GM12878 (cell line): Measurements from ENCODE around the gene DNAJC19. TPM values are rescaled to one million over a fixed set of nuclear protein-coding genes. Genes with fewer than 3 reads are reported as not detected.

Source experiments
- CREB1 ChIP-seq: IDR thresholded peaks from 2 replicates; pipeline ENCODE4 v1.6.1; 2012; ENCODE audit warnings: low read depth, mild to moderate bottlenecking, inconsistent platforms
- GATAD2B ChIP-seq: fragments of 450-650 bp; conservative IDR thresholded peaks from 2 replicates; pipeline ENCODE4 v1.6.1; 2017; ENCODE audit warnings: low read depth, mild to moderate bottlenecking, moderate library complexity
- HCFC1 ChIP-seq: fragments of 150-350 bp; IDR thresholded peaks from 2 replicates; pipeline ENCODE4 v1.6.1; 2014; ENCODE audit warnings: low read length
- HDGF ChIP-seq: fragments of 450-650 bp; IDR thresholded peaks from 2 replicates; pipeline ENCODE4 v1.6.1; 2016; ENCODE audit warnings: antibody characterized with exemption
- KLF5 ChIP-seq: fragments of 450-650 bp; IDR thresholded peaks from 2 replicates; pipeline ENCODE4 v1.6.1; 2014; ENCODE audit warnings: mild to moderate bottlenecking; ENCODE audit not compliant: partially characterized antibody
- NR2C1 ChIP-seq: fragments of 450-650 bp; IDR thresholded peaks from 2 replicates; pipeline ENCODE4 v1.6.1; 2017; ENCODE audit warnings: antibody characterized with exemption, mild to moderate bottlenecking, moderate library complexity
- POLR2A ChIP-seq: IDR thresholded peaks from 2 replicates; pipeline ENCODE4 v1.6.1; 2011; ENCODE audit warnings: low read depth, mild to moderate bottlenecking, low read length
- RELA ChIP-seq: fragments of 450-650 bp; IDR thresholded peaks from 2 replicates; pipeline ENCODE4 v1.8.0; 2014; ENCODE audit warnings: borderline replicate concordance; ENCODE audit not compliant: partially characterized antibody
- RFX5 ChIP-seq: IDR thresholded peaks from 2 replicates; pipeline ENCODE4 v1.6.1; 2011; ENCODE audit warnings: low read depth, low read length, improper control_type of control experiment
- RUNX3 ChIP-seq: IDR thresholded peaks from 2 replicates; pipeline ENCODE4 v1.6.1; 2012; ENCODE audit warnings: low read length, inconsistent platforms
- SMAD1 ChIP-seq: fragments of 450-650 bp; IDR thresholded peaks from 2 replicates; pipeline ENCODE4 v1.6.1; 2018; ENCODE audit warnings: mild to moderate bottlenecking, low read depth; ENCODE audit not compliant: partially characterized antibody
- SP1 ChIP-seq: IDR thresholded peaks from one replicate; pipeline ENCODE4 v1.6.1; 2011; ENCODE audit warnings: low read depth, low read length
- SREBF1 ChIP-seq: IDR thresholded peaks from 2 replicates; pipeline ENCODE4 v1.6.1; 2012; ENCODE audit warnings: mild to moderate bottlenecking, low read length
- TCF3 ChIP-seq: IDR thresholded peaks from 2 replicates; pipeline ENCODE4 v1.6.1; 2012; ENCODE audit warnings: low read depth, mild to moderate bottlenecking, low read length, borderline replicate concordance; ENCODE audit not compliant: insufficient read depth
- polyA plus RNA-seq, 11 experiments: library from polyadenylated mRNA; depleted of rRNA in 4 of 11; unstranded in 6 of 11; stranded (reverse) in 5 of 11; fragments of >200 nt; fragmentation: Nextera tagmentation in 4 of 11; fragmentation: Illumina TruSeq in 1 of 11; extraction: Ambion mirVana in 4 of 11; extraction: Trizol in 1 of 11; gene quantifications; 1 replicate in 1 of 11; 2 replicates in 10 of 11; pipeline versions ENCODE4 v1.2.1 to v1.2.3, GENCODE V29; 2011 to 2016; ENCODE audit warnings: inconsistent platforms in 2 of 11, missing spikeins in 2 of 11, low read depth in 1 of 11
- total RNA-seq, 4 experiments: library from RNA; depleted of rRNA in 3 of 4; stranded (reverse); fragments of >200 nt in 3 of 4; fragmentation: Illumina TruSeq in 1 of 4; extraction: Trizol in 1 of 4; gene quantifications; 2 replicates each; pipeline versions ENCODE4 v1.2.1 to v1.2.3, GENCODE V29; 2013 to 2021
- TF ChIP-seq, protein P1 (sequence below): fragments of 450-650 bp; IDR thresholded peaks from 2 replicates; pipeline ENCODE4 v1.6.1; 2016; ENCODE audit warnings: mild to moderate bottlenecking, moderate library complexity, borderline replicate concordance
- TF ChIP-seq, protein P2 (sequence below): IDR thresholded peaks from 2 replicates; pipeline ENCODE4 v1.6.1; 2012; ENCODE audit warnings: low read depth, low read length, improper control_type of control experiment
- TF ChIP-seq, protein P3 (sequence below): fragments of 450-650 bp; IDR thresholded peaks from 2 replicates; pipeline ENCODE4 v1.6.1; 2017; ENCODE audit warnings: mild to moderate bottlenecking
- TF ChIP-seq, protein P4 (sequence below): fragments of 450-650 bp; IDR thresholded peaks from 2 replicates; pipeline ENCODE4 v1.6.1; 2016; ENCODE audit warnings: mild to moderate bottlenecking
- TF ChIP-seq, protein P5 (sequence below): fragments of 450-650 bp; conservative IDR thresholded peaks from 2 replicates; pipeline ENCODE4 v1.6.1; 2017; ENCODE audit warnings: mild to moderate bottlenecking, moderate library complexity

DNAJC19 gene
- total and polyA plus RNA-seq, 10 of the 15 experiments (the other 5 are each of a cell fraction or from before 2014, with no cell fraction given), result 29.8 to 136 (median 51.3) TPM

DNA sequence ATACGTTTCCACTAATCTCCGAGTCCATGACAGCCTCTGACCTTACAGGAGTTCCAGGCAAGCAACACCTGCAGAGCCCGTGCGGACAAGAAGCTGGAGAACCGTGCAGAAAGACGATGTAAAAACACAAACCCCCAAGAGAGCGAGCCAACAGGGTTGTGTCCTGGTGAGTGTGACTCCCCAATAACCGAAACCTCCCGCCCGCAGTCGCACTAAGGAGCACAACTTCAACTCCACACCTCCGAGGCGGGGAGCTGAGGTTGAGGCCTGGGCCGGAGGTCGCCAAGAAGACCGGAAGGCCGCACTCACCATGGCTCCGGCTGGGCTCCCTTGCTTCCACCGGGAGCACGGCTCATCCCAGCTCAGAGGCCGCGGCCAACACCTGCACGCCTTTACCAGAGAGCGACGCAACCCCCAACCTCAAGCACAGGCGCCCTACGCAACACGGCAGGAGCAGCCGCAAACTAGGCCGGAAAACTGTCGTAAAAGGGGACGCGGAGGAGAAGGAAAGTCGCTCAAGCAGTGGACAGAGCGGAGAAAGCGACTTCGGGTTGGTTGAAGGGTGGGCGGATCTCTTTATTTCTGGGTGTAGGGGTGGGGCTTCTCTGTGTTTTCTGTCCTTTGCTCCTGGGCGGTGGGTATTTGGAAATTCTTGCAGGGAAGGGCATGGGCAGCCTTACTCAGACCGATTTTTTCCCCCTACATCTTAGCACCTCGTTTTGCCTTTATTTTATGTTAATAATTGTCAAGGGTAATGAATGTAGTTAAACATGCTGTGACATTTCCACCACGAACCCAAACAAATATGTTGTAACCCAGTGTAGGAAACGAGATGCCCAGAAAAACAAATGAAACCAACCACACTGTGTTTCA lies at the start of gene DNAJC19 (continued):
- TF ChIP-seq, protein P1, sequence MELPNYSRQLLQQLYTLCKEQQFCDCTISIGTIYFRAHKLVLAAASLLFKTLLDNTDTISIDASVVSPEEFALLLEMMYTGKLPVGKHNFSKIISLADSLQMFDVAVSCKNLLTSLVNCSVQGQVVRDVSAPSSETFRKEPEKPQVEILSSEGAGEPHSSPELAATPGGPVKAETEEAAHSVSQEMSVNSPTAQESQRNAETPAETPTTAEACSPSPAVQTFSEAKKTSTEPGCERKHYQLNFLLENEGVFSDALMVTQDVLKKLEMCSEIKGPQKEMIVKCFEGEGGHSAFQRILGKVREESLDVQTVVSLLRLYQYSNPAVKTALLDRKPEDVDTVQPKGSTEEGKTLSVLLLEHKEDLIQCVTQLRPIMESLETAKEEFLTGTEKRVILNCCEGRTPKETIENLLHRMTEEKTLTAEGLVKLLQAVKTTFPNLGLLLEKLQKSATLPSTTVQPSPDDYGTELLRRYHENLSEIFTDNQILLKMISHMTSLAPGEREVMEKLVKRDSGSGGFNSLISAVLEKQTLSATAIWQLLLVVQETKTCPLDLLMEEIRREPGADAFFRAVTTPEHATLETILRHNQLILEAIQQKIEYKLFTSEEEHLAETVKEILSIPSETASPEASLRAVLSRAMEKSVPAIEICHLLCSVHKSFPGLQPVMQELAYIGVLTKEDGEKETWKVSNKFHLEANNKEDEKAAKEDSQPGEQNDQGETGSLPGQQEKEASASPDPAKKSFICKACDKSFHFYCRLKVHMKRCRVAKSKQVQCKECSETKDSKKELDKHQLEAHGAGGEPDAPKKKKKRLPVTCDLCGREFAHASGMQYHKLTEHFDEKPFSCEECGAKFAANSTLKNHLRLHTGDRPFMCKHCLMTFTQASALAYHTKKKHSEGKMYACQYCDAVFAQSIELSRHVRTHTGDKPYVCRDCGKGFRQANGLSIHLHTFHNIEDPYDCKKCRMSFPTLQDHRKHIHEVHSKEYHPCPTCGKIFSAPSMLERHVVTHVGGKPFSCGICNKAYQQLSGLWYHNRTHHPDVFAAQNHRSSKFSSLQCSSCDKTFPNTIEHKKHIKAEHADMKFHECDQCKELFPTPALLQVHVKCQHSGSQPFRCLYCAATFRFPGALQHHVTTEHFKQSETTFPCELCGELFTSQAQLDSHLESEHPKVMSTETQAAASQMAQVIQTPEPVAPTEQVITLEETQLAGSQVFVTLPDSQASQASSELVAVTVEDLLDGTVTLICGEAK, result peak; percentile 64; the same call in 1 of the 2 replicates
- TF ChIP-seq, protein P2, sequence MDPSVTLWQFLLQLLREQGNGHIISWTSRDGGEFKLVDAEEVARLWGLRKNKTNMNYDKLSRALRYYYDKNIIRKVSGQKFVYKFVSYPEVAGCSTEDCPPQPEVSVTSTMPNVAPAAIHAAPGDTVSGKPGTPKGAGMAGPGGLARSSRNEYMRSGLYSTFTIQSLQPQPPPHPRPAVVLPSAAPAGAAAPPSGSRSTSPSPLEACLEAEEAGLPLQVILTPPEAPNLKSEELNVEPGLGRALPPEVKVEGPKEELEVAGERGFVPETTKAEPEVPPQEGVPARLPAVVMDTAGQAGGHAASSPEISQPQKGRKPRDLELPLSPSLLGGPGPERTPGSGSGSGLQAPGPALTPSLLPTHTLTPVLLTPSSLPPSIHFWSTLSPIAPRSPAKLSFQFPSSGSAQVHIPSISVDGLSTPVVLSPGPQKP, result no peak
- TF ChIP-seq TCF3, result 0 out of 2 replicates have a peak, but pooled peaks have one; percentile 21
- no peak for TF ChIP-seq KLF5
- TF ChIP-seq SREBF1, result no peak
- TF ChIP-seq RFX5, result 0 out of 2 replicates have a peak, but pooled peaks have one; percentile 30
- TF ChIP-seq GATAD2B, result peak; percentile 74; the same call in 1 of the 2 replicates
- TF ChIP-seq, protein P3, sequence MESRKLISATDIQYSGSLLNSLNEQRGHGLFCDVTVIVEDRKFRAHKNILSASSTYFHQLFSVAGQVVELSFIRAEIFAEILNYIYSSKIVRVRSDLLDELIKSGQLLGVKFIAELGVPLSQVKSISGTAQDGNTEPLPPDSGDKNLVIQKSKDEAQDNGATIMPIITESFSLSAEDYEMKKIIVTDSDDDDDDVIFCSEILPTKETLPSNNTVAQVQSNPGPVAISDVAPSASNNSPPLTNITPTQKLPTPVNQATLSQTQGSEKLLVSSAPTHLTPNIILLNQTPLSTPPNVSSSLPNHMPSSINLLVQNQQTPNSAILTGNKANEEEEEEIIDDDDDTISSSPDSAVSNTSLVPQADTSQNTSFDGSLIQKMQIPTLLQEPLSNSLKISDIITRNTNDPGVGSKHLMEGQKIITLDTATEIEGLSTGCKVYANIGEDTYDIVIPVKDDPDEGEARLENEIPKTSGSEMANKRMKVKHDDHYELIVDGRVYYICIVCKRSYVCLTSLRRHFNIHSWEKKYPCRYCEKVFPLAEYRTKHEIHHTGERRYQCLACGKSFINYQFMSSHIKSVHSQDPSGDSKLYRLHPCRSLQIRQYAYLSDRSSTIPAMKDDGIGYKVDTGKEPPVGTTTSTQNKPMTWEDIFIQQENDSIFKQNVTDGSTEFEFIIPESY, result peak; percentile 20; the same call in 1 of the 2 replicates
- TF ChIP-seq RUNX3, result peak; percentile 86
- TF ChIP-seq SP1, result peak; percentile 43
- TF ChIP-seq POLR2A, result peak; percentile 97
- peak; percentile 91 for TF ChIP-seq CREB1
- TF ChIP-seq, protein P4, sequence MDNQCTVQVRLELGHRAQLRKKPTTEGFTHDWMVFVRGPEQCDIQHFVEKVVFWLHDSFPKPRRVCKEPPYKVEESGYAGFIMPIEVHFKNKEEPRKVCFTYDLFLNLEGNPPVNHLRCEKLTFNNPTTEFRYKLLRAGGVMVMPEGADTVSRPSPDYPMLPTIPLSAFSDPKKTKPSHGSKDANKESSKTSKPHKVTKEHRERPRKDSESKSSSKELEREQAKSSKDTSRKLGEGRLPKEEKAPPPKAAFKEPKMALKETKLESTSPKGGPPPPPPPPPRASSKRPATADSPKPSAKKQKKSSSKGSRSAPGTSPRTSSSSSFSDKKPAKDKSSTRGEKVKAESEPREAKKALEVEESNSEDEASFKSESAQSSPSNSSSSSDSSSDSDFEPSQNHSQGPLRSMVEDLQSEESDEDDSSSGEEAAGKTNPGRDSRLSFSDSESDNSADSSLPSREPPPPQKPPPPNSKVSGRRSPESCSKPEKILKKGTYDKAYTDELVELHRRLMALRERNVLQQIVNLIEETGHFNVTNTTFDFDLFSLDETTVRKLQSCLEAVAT, result 0 out of 2 replicates have a peak, but pooled peaks have one; percentile 57
- TF ChIP-seq, protein P5, sequence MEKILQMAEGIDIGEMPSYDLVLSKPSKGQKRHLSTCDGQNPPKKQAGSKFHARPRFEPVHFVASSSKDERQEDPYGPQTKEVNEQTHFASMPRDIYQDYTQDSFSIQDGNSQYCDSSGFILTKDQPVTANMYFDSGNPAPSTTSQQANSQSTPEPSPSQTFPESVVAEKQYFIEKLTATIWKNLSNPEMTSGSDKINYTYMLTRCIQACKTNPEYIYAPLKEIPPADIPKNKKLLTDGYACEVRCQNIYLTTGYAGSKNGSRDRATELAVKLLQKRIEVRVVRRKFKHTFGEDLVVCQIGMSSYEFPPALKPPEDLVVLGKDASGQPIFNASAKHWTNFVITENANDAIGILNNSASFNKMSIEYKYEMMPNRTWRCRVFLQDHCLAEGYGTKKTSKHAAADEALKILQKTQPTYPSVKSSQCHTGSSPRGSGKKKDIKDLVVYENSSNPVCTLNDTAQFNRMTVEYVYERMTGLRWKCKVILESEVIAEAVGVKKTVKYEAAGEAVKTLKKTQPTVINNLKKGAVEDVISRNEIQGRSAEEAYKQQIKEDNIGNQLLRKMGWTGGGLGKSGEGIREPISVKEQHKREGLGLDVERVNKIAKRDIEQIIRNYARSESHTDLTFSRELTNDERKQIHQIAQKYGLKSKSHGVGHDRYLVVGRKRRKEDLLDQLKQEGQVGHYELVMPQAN, result peak; percentile 58
- peak; percentile 62 for TF ChIP-seq RELA
- TF ChIP-seq HCFC1, result peak; percentile 55; the same call in 1 of the 2 replicates
- TF ChIP-seq SMAD1, result no peak
- TF ChIP-seq HDGF, result peak; percentile 92; the same call in 1 of the 2 replicates
- TF ChIP-seq NR2C1, result peak; percentile 53
